ENCODE results near the gene IDH3B.

DNA sequence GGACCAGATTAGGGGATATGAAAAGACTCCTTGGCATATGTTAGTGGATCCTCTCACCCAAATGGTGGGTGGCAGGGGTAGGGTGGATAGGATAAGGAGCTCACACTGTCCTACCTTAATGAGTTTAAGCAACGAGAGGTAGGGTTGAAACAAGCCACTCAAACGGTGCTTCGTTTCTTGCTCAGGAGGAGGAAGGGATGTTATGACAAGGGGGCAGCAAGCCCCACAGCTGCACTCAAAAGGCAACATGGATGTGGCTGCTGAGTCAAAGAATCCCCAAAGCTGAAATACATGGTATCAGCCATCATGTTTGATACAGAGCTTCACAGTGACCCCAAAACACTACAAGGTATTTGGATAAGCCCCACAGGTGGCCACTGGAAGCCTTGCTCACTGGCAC is 8.4 kb upstream of the IDH3B start:
- TF ChIP-seq, protein P1, sequence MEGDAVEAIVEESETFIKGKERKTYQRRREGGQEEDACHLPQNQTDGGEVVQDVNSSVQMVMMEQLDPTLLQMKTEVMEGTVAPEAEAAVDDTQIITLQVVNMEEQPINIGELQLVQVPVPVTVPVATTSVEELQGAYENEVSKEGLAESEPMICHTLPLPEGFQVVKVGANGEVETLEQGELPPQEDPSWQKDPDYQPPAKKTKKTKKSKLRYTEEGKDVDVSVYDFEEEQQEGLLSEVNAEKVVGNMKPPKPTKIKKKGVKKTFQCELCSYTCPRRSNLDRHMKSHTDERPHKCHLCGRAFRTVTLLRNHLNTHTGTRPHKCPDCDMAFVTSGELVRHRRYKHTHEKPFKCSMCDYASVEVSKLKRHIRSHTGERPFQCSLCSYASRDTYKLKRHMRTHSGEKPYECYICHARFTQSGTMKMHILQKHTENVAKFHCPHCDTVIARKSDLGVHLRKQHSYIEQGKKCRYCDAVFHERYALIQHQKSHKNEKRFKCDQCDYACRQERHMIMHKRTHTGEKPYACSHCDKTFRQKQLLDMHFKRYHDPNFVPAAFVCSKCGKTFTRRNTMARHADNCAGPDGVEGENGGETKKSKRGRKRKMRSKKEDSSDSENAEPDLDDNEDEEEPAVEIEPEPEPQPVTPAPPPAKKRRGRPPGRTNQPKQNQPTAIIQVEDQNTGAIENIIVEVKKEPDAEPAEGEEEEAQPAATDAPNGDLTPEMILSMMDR (IDR thresholded peaks at IDR 0.05), result no peak
- no peak for TF ChIP-seq POLR2A (IDR thresholded peaks at IDR 0.05)
